ENCODE results near the gene TMEM167A. TPM values are rescaled to one million over a fixed set of nuclear protein-coding genes. Genes with fewer than 3 reads are reported as not detected.

The TMEM167A gene
- total and polyA plus RNA-seq, 5 donors from 2014 or later = 46.7 to 89.5 (median 71.0) TPM

DNA sequence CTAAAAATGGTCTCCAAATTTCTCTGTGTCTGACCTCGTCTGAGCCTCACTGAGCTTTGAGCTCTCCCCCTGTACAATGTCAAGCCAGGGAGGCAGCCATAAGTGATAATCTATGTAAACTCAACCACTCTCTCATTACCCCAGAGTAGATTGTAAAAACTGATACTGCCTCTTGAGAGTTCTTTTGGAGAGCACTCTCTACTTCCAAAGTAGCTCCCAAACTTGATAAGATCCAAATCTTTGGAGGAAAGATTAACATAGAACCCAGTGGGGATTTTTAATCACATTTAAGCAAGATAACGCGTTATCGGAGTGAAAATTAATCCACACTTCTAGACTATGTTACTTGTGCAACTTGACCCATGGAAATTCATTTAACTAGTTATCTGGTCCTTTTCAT, 54.9 kb downstream of the TMEM167A start:
- Mint-ChIP-seq H3K27ac (peak overlapping the region in 1 of 3 donors; percentile 17), H3K36me3 (peaks cover 5% of the 10 kb centered on the region), H3K4me3 (no peak overlapping the region), H3K4me1 (peaks cover 0 to 2% (median 0%) of the 10 kb centered on the region in 4 donors), H3K27me3 (no peaks in the 10 kb centered on the region), H3K9me3 (peaks cover 0 to 5% (median 0%) of the 10 kb centered on the region in 7 donors)
- H3K9me3 ChIP-seq (ENCODE audit: control insufficient read depth in 2 of 2, low read length in 2 of 2) = no peaks in the 10 kb centered on the region
- no peak overlapping the region for H3K4me3 ChIP-seq (ENCODE audit: low read depth, low read length)
- ATAC-seq (ENCODE audit: low read depth in 2 of 2) = no peak
- H3K27ac ChIP-seq (ENCODE audit: insufficient read depth, low read length, poor library complexity, severe bottlenecking) = no peak overlapping the region
- no peaks in the 10 kb centered on the region for H3K27me3 ChIP-seq (ENCODE audit: control insufficient read depth, insufficient read depth, low read length)
- no peaks in the 10 kb centered on the region for H3K4me1 ChIP-seq (ENCODE audit: control insufficient read depth, insufficient read depth, low read length, poor library complexity, severe bottlenecking)
- H3K36me3 ChIP-seq (ENCODE audit: control insufficient read depth, insufficient read depth, low read length) = no peaks in the 10 kb centered on the region
- no peak for DNase-seq

DNA sequence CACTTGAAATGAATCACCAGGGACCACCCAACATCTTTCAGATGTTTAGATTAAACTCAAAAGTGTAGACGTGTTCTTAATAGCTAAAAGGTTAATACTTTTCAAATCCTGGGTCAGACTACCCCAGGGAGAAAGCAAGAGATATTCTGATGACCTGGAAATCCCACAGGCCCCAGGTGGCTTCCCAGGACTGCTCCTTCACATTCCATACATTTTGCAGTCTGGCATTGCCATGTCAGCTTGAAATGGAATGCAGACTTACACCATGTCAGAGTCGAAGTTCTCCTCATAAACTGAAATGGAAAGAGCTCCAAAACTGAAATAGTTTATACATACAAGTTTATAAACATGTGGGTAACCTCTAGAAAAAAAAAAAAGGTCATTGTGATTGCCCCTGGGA, 61.5 kb downstream of the TMEM167A start:
- Histone ChIP-seq H3K36me3 (ENCODE audit: control insufficient read depth, insufficient read depth, low read length) (no peaks in the 10 kb centered on the region), H3K4me1 (ENCODE audit: control insufficient read depth, insufficient read depth, low read length, poor library complexity, severe bottlenecking) (no peaks in the 10 kb centered on the region), H3K4me3 (ENCODE audit: low read depth, low read length) (no peak overlapping the region), H3K9me3 (ENCODE audit: control insufficient read depth in 2 of 2, low read length in 2 of 2) (no peaks in the 10 kb centered on the region), H3K27me3 (ENCODE audit: control insufficient read depth, insufficient read depth, low read length) (no peaks in the 10 kb centered on the region), H3K27ac (ENCODE audit: insufficient read depth, low read length, poor library complexity, severe bottlenecking) (no peak overlapping the region)
- peaks cover 0 to 9% (median 3%) of the 10 kb centered on the region in 7 donors for H3K9me3 Mint-ChIP-seq
- no peaks in the 10 kb centered on the region for H3K4me1 Mint-ChIP-seq
- no peaks in the 10 kb centered on the region for H3K27me3 Mint-ChIP-seq
- H3K4me3 Mint-ChIP-seq = no peak overlapping the region
- DNase-seq (no peak), ATAC-seq (ENCODE audit: low read depth in 2 of 2) (no peak)
- H3K27ac Mint-ChIP-seq = no peak overlapping the region
- H3K36me3 Mint-ChIP-seq = peaks cover 5% of the 10 kb centered on the region

DNA sequence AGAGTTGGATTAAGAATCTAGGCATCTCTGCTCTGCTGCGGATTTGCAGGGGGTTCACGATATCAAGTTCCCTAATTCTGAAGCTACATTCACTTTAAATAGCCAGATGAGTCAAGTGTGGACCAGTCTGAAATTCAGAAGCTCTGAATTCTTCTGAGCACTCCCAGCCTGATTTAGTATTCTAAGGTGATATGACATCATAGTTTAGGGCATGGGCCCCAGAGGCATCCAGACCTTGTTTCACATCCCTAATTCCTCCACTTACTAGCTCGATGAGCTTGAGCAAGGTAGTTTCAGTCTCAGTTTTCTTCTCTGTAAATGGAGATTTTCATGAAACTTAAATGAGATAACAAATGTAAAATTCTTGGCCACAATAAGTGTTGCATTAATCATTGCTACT, 65.2 kb downstream of the TMEM167A start:
- Histone ChIP-seq H3K4me1 (ENCODE audit: control insufficient read depth, insufficient read depth, low read length, poor library complexity, severe bottlenecking) (no peaks in the 10 kb centered on the region), H3K27ac (ENCODE audit: insufficient read depth, low read length, poor library complexity, severe bottlenecking) (no peak overlapping the region), H3K9me3 (ENCODE audit: control insufficient read depth in 2 of 2, low read length in 2 of 2) (no peaks in the 10 kb centered on the region), H3K27me3 (ENCODE audit: control insufficient read depth, insufficient read depth, low read length) (peaks cover 1% of the 10 kb centered on the region), H3K4me3 (ENCODE audit: low read depth, low read length) (no peak overlapping the region), H3K36me3 (ENCODE audit: control insufficient read depth, insufficient read depth, low read length) (no peaks in the 10 kb centered on the region)
- Mint-ChIP-seq H3K4me1 (no peaks in the 10 kb centered on the region), H3K9me3 (peaks cover 0 to 4% (median 0%) of the 10 kb centered on the region in 7 donors), H3K36me3 (no peaks in the 10 kb centered on the region), H3K27ac (no peak overlapping the region), H3K27me3 (no peaks in the 10 kb centered on the region), H3K4me3 (no peak overlapping the region)
- ATAC-seq (ENCODE audit: low read depth in 2 of 2) (peak; percentile 37 to 50), DNase-seq (no peak)

DNA sequence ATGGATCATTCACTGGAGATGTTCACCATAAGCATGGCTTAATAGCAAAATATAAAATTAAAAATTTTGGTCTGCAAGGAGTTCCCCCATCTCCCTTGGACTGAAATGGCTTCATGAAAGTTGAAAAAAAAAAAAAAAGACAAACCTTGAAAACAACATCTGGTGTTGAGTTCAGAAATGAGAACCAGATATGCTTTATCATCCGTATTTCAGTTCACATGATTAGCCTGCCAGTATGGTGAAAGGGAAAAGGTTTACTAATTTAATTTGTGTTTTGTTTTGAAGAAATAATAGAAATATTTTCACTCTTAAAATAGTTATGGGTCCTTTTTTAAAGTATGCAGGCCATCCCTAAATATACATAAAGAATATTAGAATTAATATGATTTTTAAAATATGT, 67.8 kb downstream of the TMEM167A start:
- H3K9me3 ChIP-seq (ENCODE audit: control insufficient read depth in 2 of 2, low read length in 2 of 2) = no peaks in the 10 kb centered on the region
- Mint-ChIP-seq H3K27me3 (peaks cover 2% of the 10 kb centered on the region), H3K9me3 (peaks cover 0 to 4% (median 0%) of the 10 kb centered on the region in 7 donors), H3K36me3 (no peaks in the 10 kb centered on the region), H3K27ac (no peak overlapping the region), H3K4me1 (no peaks in the 10 kb centered on the region), H3K4me3 (no peak overlapping the region)
- no peak for DNase-seq
- no peaks in the 10 kb centered on the region for H3K36me3 ChIP-seq (ENCODE audit: control insufficient read depth, insufficient read depth, low read length)
- peaks cover 1% of the 10 kb centered on the region for H3K27me3 ChIP-seq (ENCODE audit: control insufficient read depth, insufficient read depth, low read length)
- H3K27ac ChIP-seq (ENCODE audit: insufficient read depth, low read length, poor library complexity, severe bottlenecking) = no peak overlapping the region
- H3K4me3 ChIP-seq (ENCODE audit: low read depth, low read length) = no peak overlapping the region
- H3K4me1 ChIP-seq (ENCODE audit: control insufficient read depth, insufficient read depth, low read length, poor library complexity, severe bottlenecking) = no peaks in the 10 kb centered on the region
- ATAC-seq (ENCODE audit: low read depth in 2 of 2) = no peak

DNA sequence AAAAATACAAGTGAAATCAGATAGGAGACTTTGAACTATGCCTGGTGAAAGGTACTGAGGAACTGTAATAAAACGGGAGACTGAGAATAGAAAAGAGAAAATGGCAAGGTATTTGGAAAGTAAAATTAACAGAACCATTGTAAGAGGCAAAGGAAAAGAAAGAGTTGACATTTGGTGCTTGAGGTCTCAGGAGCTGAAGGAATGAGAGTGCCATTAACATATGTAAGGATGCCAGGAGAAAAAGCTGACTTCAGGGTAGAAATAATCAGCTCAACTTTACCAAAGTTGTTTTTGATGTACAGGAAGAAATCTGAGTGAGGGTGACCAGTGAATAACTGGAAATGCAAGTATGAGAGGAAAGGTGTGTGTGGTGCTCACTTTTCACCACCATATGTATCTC, 69.4 kb downstream of the TMEM167A start:
- ATAC-seq (ENCODE audit: low read depth in 2 of 2) (no peak), DNase-seq (no peak)
- Histone ChIP-seq H3K9me3 (ENCODE audit: control insufficient read depth in 2 of 2, low read length in 2 of 2) (no peaks in the 10 kb centered on the region), H3K4me1 (ENCODE audit: control insufficient read depth, insufficient read depth, low read length, poor library complexity, severe bottlenecking) (no peaks in the 10 kb centered on the region), H3K36me3 (ENCODE audit: control insufficient read depth, insufficient read depth, low read length) (no peaks in the 10 kb centered on the region), H3K27ac (ENCODE audit: insufficient read depth, low read length, poor library complexity, severe bottlenecking) (no peak overlapping the region), H3K4me3 (ENCODE audit: low read depth, low read length) (no peak overlapping the region), H3K27me3 (ENCODE audit: control insufficient read depth, insufficient read depth, low read length) (peaks cover 1% of the 10 kb centered on the region)
- no peak overlapping the region for H3K4me3 Mint-ChIP-seq
- H3K4me1 Mint-ChIP-seq = no peaks in the 10 kb centered on the region
- H3K27me3 Mint-ChIP-seq = peaks cover 4% of the 10 kb centered on the region
- peak overlapping the region in 1 of 3 donors; percentile 1 for H3K27ac Mint-ChIP-seq
- H3K9me3 Mint-ChIP-seq = peaks cover 0 to 4% (median 0%) of the 10 kb centered on the region in 7 donors
- H3K36me3 Mint-ChIP-seq = no peaks in the 10 kb centered on the region

DNA sequence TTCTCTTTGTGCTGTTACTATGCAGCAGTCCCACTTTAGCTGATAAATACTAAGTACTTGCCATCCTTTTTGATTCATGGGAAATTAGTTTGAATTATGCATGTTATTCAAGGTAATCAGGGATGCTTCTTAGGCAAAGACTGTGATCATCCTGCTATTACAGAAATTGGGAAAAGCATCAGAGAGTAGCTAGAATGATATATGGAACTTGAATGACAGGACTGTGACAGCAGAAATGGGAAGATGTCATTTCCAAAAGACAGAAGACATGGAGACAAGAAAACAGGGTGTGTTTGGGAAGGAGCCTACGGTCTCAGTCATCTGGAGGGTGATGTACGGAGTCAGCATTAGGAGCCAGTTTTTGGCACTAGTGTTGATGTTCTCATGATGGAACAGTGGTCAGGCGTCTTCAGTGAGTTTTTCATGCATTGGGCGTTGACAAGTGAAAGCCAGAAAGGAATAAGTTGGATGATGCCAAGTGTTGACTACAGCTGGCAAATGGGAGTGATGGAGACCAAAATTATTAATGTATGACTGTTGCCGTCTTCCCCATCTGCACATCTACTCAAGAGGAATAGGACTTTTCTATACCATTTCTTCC, 70.4 kb downstream of the TMEM167A start:
- Histone ChIP-seq H3K9me3 (ENCODE audit: control insufficient read depth in 2 of 2, low read length in 2 of 2) (no peaks in the 10 kb centered on the region), H3K4me3 (ENCODE audit: low read depth, low read length) (no peak overlapping the region), H3K4me1 (ENCODE audit: control insufficient read depth, insufficient read depth, low read length, poor library complexity, severe bottlenecking) (no peaks in the 10 kb centered on the region), H3K27me3 (ENCODE audit: control insufficient read depth, insufficient read depth, low read length) (peaks cover 1% of the 10 kb centered on the region), H3K36me3 (ENCODE audit: control insufficient read depth, insufficient read depth, low read length) (no peaks in the 10 kb centered on the region), H3K27ac (ENCODE audit: insufficient read depth, low read length, poor library complexity, severe bottlenecking) (no peak overlapping the region)
- H3K36me3 Mint-ChIP-seq = no peaks in the 10 kb centered on the region
- ATAC-seq (ENCODE audit: low read depth in 2 of 2) (no peak), DNase-seq (no peak)
- no peak overlapping the region for H3K27ac Mint-ChIP-seq
- peaks cover 4% of the 10 kb centered on the region for H3K27me3 Mint-ChIP-seq
- H3K4me3 Mint-ChIP-seq = no peak overlapping the region
- H3K4me1 Mint-ChIP-seq = no peaks in the 10 kb centered on the region
- peaks cover 0 to 4% (median 0%) of the 10 kb centered on the region in 7 donors for H3K9me3 Mint-ChIP-seq

DNA sequence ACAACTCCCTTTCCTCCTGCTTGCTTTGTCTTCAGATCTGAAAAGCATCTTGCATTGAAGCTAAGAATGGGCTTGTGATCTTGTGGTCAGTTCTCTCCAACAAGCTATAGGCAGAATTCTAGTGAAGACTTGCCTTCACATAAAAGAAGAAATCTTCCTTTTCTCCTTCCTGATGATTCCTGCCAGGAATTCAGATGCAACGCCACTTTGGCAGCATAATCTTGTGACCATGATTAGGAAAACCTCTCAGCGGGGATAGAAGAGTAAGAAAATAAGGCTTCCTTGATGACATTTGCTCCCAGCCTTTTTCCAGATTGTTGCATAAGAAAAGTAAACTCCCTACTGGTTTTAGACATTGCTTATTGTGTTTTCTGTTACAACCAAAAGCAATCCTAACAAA, 73.4 kb downstream of the TMEM167A start:
- H3K9me3 ChIP-seq (ENCODE audit: control insufficient read depth in 2 of 2, low read length in 2 of 2) = no peaks in the 10 kb centered on the region
- no peak overlapping the region for H3K27ac Mint-ChIP-seq
- H3K27me3 ChIP-seq (ENCODE audit: control insufficient read depth, insufficient read depth, low read length) = no peaks in the 10 kb centered on the region

More for the DNA sequence above, 73.4 kb downstream of the TMEM167A start:
- DNase-seq = no peak
- Histone ChIP-seq H3K4me1 (ENCODE audit: control insufficient read depth, insufficient read depth, low read length, poor library complexity, severe bottlenecking) (no peaks in the 10 kb centered on the region), H3K36me3 (ENCODE audit: control insufficient read depth, insufficient read depth, low read length) (no peaks in the 10 kb centered on the region), H3K27ac (ENCODE audit: insufficient read depth, low read length, poor library complexity, severe bottlenecking) (no peak overlapping the region), H3K4me3 (ENCODE audit: low read depth, low read length) (no peak overlapping the region)
- ATAC-seq (ENCODE audit: low read depth in 2 of 2) = no peak
- H3K27me3 Mint-ChIP-seq = peaks cover 4% of the 10 kb centered on the region
- H3K9me3 Mint-ChIP-seq = no peaks in the 10 kb centered on the region
- no peaks in the 10 kb centered on the region for H3K4me1 Mint-ChIP-seq
- no peak overlapping the region for H3K4me3 Mint-ChIP-seq
- no peaks in the 10 kb centered on the region for H3K36me3 Mint-ChIP-seq

Data from CD4-positive, CD25-positive, alpha-beta regulatory T cell (primary cell).